DND-41 (cell line): ENCODE measurements around the gene SMPX.

ENCODE experiments used
- ATAC-seq: fragments of 200-7000 bp; cut with Tn5 transposase; 3 replicates; pipeline ENCODE4 v1.9.1; 2021; ENCODE audit warnings: low read depth; ENCODE audit not compliant: insufficient read depth
- DNase-seq: peaks from one replicate; pipeline ENCODE4 v3.0.0-alpha.2; 2020
- H2AFZ ChIP-seq: 2 replicates; pipeline ENCODE4 v1.6.0; 2012; ENCODE audit warnings: low read depth, low read length
- H3K27ac ChIP-seq: 2 replicates; pipeline ENCODE4 v1.5.1; 2012; ENCODE audit warnings: low read length, inconsistent platforms
- H3K27me3 ChIP-seq: fragments of 200-600 bp; sonication (generic); 2 replicates; pipeline ENCODE4 v1.6.0; 2012; ENCODE audit warnings: low read length, mild to moderate bottlenecking, inconsistent platforms; ENCODE audit not compliant: insufficient read depth, poor library complexity
- H3K36me3 ChIP-seq: 2 replicates; pipeline ENCODE4 v1.5.1; 2012; ENCODE audit warnings: low read length, inconsistent platforms; ENCODE audit not compliant: insufficient read depth
- H3K4me1 ChIP-seq: 2 replicates; pipeline ENCODE4 v1.5.1; 2012; ENCODE audit warnings: mild to moderate bottlenecking, low read length; ENCODE audit not compliant: insufficient read depth
- H3K4me2 ChIP-seq: 2 replicates; pipeline ENCODE4 v1.6.0; 2012; ENCODE audit warnings: mild to moderate bottlenecking, moderate library complexity, low read length, inconsistent platforms; ENCODE audit not compliant: insufficient read depth
- H3K4me3 ChIP-seq, 2 experiments: fragments of 200-600 bp in 1 of 2; shearing (Covaris generic) in 1 of 2; 2 replicates each; pipeline ENCODE4 v1.5.1; 2012 to 2016; ENCODE audit warnings: inconsistent platforms in 2 of 2, low read length in 2 of 2, mild to moderate bottlenecking in 2 of 2, low read depth in 1 of 2, moderate library complexity in 1 of 2
- H3K79me2 ChIP-seq: 2 replicates; pipeline ENCODE4 v1.6.0; 2012; ENCODE audit warnings: low read length, inconsistent platforms; ENCODE audit not compliant: insufficient read depth
- H3K9ac ChIP-seq: 2 replicates; pipeline ENCODE4 v1.6.0; 2012; ENCODE audit warnings: low read depth, mild to moderate bottlenecking, inconsistent platforms, low read length, moderate library complexity
- H3K9me3 ChIP-seq: 2 replicates; pipeline ENCODE4 v1.5.1; 2012; ENCODE audit warnings: low read length, moderate library complexity, mild to moderate bottlenecking, inconsistent platforms; ENCODE audit not compliant: insufficient read depth, severe bottlenecking
- H4K20me1 ChIP-seq: 2 replicates; pipeline ENCODE4 v1.6.0; 2012; ENCODE audit warnings: low read length; ENCODE audit not compliant: insufficient read depth
- EZH2 ChIP-seq: IDR thresholded peaks from 3 replicates; pipeline ENCODE4 v1.6.1; 2012; ENCODE audit warnings: borderline replicate concordance, low read depth, mild to moderate bottlenecking, moderate library complexity, low read length, inconsistent platforms; ENCODE audit not compliant: severe bottlenecking
- TF ChIP-seq, protein P1 (sequence below): IDR thresholded peaks from 2 replicates; pipeline ENCODE4 v1.5.1; 2012; ENCODE audit warnings: borderline replicate concordance, low read length, moderate library complexity, mild to moderate bottlenecking; ENCODE audit not compliant: poor library complexity, severe bottlenecking; ENCODE audit errors: extremely low read depth

Gene SMPX

DNA sequence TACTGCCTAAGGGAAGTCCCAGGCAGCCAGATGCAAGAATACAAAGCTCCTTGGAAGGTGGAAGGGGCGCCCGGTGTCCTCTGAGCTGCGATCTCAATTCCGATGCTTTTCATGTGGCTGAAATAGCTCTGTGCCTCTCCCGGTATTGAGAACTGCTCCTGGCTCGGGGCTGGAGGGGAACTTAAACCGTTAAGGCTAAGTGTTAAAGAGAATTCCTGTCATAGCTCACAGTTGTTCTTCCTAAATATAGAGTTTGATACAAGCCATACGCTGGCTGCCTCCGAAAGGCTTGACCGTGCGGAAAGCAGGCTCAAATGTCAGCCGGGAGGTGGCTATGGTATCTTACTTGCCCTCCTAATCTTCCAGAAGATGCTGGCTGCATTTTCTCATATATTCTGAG is at the start of gene SMPX:
Gene SMPX (minus strand): TSS at position 157 of the 400 bp plus-strand sequence. CDS start 3,826 bp downstream, outside the sequence.
- TF ChIP-seq EZH2: no peak
- TF ChIP-seq, protein P1, sequence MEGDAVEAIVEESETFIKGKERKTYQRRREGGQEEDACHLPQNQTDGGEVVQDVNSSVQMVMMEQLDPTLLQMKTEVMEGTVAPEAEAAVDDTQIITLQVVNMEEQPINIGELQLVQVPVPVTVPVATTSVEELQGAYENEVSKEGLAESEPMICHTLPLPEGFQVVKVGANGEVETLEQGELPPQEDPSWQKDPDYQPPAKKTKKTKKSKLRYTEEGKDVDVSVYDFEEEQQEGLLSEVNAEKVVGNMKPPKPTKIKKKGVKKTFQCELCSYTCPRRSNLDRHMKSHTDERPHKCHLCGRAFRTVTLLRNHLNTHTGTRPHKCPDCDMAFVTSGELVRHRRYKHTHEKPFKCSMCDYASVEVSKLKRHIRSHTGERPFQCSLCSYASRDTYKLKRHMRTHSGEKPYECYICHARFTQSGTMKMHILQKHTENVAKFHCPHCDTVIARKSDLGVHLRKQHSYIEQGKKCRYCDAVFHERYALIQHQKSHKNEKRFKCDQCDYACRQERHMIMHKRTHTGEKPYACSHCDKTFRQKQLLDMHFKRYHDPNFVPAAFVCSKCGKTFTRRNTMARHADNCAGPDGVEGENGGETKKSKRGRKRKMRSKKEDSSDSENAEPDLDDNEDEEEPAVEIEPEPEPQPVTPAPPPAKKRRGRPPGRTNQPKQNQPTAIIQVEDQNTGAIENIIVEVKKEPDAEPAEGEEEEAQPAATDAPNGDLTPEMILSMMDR: no peak
- Histone ChIP-seq H3K4me1 (no peaks in the 10 kb centered on the region), H3K27ac (no peak within 1 kb of the TSS), H3K4me2 (no peak within 1 kb of the TSS), H4K20me1 (no peaks in the 10 kb centered on the region), H3K4me3 (no peak within 1 kb of the TSS), H3K27me3 (no peaks in the 10 kb centered on the region), H3K9me3 (no peaks in the 10 kb centered on the region), H3K9ac (no peak within 1 kb of the TSS), H2AFZ (no peak within 1 kb of the TSS), H3K79me2 (no peaks in the 10 kb centered on the region), H3K36me3 (no peaks in the 10 kb centered on the region)
- no peak for ATAC-seq
- no peak for DNase-seq

DNA sequence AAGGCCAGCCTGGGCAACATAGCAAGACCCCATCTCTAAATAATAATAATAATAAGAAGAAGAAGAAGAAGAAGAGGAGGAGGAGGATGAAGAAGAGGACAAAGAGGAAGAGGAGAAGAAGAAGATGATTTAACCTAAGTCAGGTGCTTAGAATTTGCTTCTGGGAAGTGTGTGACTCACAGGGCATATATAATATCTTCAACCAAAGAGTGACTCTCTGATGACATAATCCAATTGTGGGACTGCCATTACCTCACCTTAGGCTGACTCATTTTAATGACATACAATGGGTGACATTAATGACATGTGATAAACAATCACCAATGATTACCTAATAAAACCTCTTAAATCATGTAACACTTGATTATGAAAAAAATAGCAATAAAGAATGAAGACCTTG is 48.8 kb upstream of the SMPX start:
- H3K27me3 ChIP-seq: no peaks in the 10 kb centered on the region
- H2AFZ ChIP-seq: no peak overlapping the region
- no peaks in the 10 kb centered on the region for H3K79me2 ChIP-seq
- no peaks in the 10 kb centered on the region for H3K9me3 ChIP-seq
- TF ChIP-seq, protein P1: no peak
- no peak for TF ChIP-seq EZH2
- H3K9ac ChIP-seq: no peak overlapping the region
- H3K4me2 ChIP-seq: no peak overlapping the region
- H3K4me1 ChIP-seq: no peaks in the 10 kb centered on the region
- no peak overlapping the region for H3K4me3 ChIP-seq
- no peak overlapping the region for H3K27ac ChIP-seq
- H4K20me1 ChIP-seq: no peaks in the 10 kb centered on the region
- no peaks in the 10 kb centered on the region for H3K36me3 ChIP-seq
- DNase-seq (no peak), ATAC-seq (no peak)

DNA sequence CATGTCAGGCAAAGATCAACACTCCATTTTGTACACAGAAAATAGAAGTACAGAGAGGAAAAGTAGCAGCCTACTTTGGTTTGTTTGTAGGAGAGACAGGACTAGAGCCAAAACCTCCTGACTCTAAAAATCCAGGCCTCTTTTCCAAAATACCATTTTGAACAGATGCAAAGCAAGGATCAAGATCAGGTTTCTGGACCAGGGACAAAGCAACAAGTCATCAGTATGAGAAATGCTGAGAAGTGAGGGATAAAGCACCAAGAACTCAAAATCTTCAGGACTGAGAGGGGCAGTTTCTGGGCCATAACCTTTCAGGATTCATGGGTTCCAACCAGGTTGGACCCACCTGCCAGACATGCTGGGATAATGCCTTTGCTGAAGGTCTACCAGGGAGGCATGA is 44.9 kb upstream of the SMPX start:
- Histone ChIP-seq H3K27ac (no peak overlapping the region), H3K9ac (no peak overlapping the region), H2AFZ (no peak overlapping the region), H3K36me3 (no peaks in the 10 kb centered on the region), H3K79me2 (no peaks in the 10 kb centered on the region), H4K20me1 (no peaks in the 10 kb centered on the region), H3K9me3 (no peaks in the 10 kb centered on the region), H3K4me2 (no peak overlapping the region), H3K4me1 (no peaks in the 10 kb centered on the region), H3K4me3 (no peak overlapping the region), H3K27me3 (no peaks in the 10 kb centered on the region)
- TF ChIP-seq EZH2: no peak
- TF ChIP-seq, protein P1: no peak
- DNase-seq (no peak), ATAC-seq (no peak)
